ENCODE measurements around the gene INPP5D.

- TF ChIP-seq, protein P1, sequence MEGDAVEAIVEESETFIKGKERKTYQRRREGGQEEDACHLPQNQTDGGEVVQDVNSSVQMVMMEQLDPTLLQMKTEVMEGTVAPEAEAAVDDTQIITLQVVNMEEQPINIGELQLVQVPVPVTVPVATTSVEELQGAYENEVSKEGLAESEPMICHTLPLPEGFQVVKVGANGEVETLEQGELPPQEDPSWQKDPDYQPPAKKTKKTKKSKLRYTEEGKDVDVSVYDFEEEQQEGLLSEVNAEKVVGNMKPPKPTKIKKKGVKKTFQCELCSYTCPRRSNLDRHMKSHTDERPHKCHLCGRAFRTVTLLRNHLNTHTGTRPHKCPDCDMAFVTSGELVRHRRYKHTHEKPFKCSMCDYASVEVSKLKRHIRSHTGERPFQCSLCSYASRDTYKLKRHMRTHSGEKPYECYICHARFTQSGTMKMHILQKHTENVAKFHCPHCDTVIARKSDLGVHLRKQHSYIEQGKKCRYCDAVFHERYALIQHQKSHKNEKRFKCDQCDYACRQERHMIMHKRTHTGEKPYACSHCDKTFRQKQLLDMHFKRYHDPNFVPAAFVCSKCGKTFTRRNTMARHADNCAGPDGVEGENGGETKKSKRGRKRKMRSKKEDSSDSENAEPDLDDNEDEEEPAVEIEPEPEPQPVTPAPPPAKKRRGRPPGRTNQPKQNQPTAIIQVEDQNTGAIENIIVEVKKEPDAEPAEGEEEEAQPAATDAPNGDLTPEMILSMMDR (IDR thresholded peaks at IDR 0.05), result no peak
- TF ChIP-seq POLR2A (IDR thresholded peaks at IDR 0.05), result no peak
Measured at GRCh38 chr2:233084488-233084887, 24.3 kb downstream of the INPP5D start.

All from testis (tissue), 2 donors.